ENCODE data around the gene RPS27.
"Not testable (repeated sequence)": the region's sequence is repeated elsewhere in the genome, so short reads cannot be mapped to it uniquely, and the experiment has no call there.

RPS27 gene

DNA sequence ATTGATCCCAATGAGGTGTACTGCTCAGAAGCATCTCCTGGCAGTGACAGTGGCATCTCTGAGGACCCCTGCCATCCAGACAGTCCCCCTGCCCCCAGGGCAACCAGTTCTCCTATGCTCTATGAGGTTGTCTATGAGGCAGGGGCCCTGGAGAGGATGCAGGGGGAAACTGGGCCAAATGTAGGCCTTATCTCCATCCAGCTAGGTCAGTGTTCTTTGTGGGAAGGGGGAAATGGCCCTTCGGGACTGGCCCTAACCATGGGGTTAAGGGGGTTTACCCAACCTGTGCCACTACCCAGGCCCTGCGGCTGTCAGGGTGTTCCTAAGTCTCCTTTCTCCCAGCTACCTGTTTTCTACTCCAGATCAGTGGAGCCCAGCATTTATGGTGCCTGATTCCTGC is 21.6 kb upstream of the RPS27 start:
- Mint-ChIP-seq H3K36me3 (ENCODE audit: low read depth) (peaks cover 5% of the 10 kb centered on the region), H3K4me3 (no peak overlapping the region), H3K27me3 (no peaks in the 10 kb centered on the region), H3K9me3 (no peaks in the 10 kb centered on the region), H3K27ac (peak overlapping the region; percentile 29), H3K4me1 (ENCODE audit: low read depth) (peaks cover 56% of the 10 kb centered on the region)

GRCh38 chr1:153970346-153970745 is 20.2 kb upstream of the RPS27 start:
- Mint-ChIP-seq H3K4me1 (ENCODE audit: low read depth) (peaks cover 60% of the 10 kb centered on the region), H3K4me3 (no peak overlapping the region), H3K36me3 (ENCODE audit: low read depth) (peaks cover 16% of the 10 kb centered on the region), H3K27me3 (no peaks in the 10 kb centered on the region), H3K9me3 (no peaks in the 10 kb centered on the region), H3K27ac (no peak overlapping the region)

GRCh38 chr1:153973071-153973470 is 17.5 kb upstream of the RPS27 start:
- Mint-ChIP-seq H3K36me3 (ENCODE audit: low read depth) (peaks cover 31% of the 10 kb centered on the region), H3K9me3 (no peaks in the 10 kb centered on the region), H3K27ac (no peak overlapping the region), H3K4me1 (ENCODE audit: low read depth) (peaks cover 56% of the 10 kb centered on the region), H3K27me3 (no peaks in the 10 kb centered on the region), H3K4me3 (no peak overlapping the region)

GRCh38 chr1:153973525-153973924 is 17.0 kb upstream of the RPS27 start:
- Mint-ChIP-seq H3K36me3 (ENCODE audit: low read depth) (peaks cover 31% of the 10 kb centered on the region), H3K4me1 (ENCODE audit: low read depth) (peaks cover 59% of the 10 kb centered on the region), H3K4me3 (no peak overlapping the region)

DNA sequence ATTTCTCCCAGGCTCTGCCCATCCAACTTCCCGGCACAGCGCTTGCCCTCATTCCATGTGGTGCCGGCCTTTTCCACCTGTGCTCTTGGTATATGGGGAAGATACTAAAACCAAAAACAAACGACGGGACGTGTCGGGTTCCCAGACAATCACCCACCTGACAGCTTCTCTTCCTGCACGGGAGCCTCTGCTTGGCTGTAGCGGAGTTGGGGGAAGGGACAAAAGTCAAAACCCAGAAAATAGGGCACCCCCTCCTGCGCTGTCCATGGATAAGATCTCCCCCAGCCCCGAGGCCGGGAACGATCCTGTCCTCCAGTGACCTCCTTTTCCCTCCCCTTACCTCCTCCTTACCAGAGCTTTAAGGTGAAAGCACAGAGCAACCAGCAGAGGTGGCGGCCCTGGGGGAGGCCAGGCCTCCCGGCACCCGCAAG is 13.7 kb upstream of the RPS27 start:
- Mint-ChIP-seq H3K4me3 (peak overlapping the region; percentile 98), H3K27ac (peak overlapping the region; percentile 98), H3K9me3 (no peaks in the 10 kb centered on the region), H3K4me1 (ENCODE audit: low read depth) (peaks cover 54% of the 10 kb centered on the region), H3K36me3 (ENCODE audit: low read depth) (peaks cover 31% of the 10 kb centered on the region), H3K27me3 (no peaks in the 10 kb centered on the region)

More at GRCh38 chr1:153973525-153973924, 17.0 kb upstream of the RPS27 start:
- Mint-ChIP-seq H3K27ac (no peak overlapping the region), H3K27me3 (no peaks in the 10 kb centered on the region), H3K9me3 (no peaks in the 10 kb centered on the region)

DNA sequence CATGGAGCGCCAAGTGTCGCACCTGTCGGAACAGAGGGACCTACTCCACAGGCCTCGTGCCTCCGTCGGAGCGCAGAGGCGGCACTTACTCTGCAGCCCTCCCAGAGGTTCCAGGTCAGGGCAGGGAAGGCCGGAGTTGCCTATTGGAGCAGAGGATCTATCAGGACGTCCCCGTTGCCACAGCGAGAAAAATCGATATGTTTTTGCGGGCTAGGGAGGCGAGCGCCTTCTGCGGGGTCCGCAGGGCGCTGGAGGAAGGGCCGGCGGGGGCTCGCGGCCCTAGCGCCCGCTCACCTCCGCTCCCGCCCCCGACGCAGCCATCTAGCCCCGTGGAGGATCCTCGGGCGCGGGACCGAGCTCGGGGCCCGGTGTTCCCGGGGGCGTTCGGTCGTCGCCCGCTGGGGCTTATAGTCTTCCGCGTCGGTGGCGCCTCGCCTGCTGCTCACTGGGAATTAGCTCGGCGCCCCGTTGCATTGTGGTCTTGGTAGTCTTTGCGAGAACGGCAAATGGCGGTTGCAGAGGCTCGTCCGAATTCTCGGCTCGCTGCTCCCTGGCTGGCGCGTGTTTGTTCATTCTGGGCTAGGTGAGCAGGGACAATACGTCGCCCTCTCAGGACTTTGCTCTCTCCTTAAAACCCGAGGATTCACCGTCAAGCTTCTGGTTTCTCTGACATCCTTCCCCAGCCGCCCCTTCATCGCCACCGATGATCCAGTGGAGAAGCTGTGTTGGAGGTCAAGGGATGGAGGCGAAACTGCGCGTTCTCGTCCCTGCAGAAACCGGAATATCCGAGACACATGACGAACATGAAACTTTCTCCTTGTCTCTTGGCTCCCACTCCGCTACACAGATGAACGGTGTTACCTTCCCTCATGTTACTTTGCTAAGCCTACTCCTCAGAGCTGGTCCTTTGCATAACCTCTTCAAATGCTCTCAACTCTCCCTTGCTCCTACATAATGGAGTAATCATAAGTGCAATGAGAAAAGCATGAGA is 13.0 kb upstream of the RPS27 start, which contains the start of gene JTB:
TSS of gene JTB (minus strand) at position 425 of the 991 bp plus-strand sequence. CDS start at position 3, 422 bp downstream.
- Mint-ChIP-seq H3K4me3 (peak within 1 kb of the TSS; percentile 98), H3K27me3 (no peaks in the 10 kb centered on the region), H3K36me3 (ENCODE audit: low read depth) (peaks cover 31% of the 10 kb centered on the region), H3K9me3 (no peaks in the 10 kb centered on the region), H3K4me1 (ENCODE audit: low read depth) (peaks cover 48% of the 10 kb centered on the region), H3K27ac (peak within 1 kb of the TSS; percentile 98)

- H3K9me3 Mint-ChIP-seq, result no peaks in the 10 kb centered on the region
- H3K4me3 Mint-ChIP-seq, result peak overlapping the region; percentile 98
- H3K36me3 Mint-ChIP-seq (ENCODE audit: low read depth), result peaks cover 35% of the 10 kb centered on the region
- H3K4me1 Mint-ChIP-seq (ENCODE audit: low read depth), result peaks cover 42% of the 10 kb centered on the region
- H3K27me3 Mint-ChIP-seq, result no peaks in the 10 kb centered on the region
- peak overlapping the region; percentile 98 for H3K27ac Mint-ChIP-seq
Measured at GRCh38 chr1:153978274-153978909, 12.2 kb upstream of the RPS27 start.

DNA sequence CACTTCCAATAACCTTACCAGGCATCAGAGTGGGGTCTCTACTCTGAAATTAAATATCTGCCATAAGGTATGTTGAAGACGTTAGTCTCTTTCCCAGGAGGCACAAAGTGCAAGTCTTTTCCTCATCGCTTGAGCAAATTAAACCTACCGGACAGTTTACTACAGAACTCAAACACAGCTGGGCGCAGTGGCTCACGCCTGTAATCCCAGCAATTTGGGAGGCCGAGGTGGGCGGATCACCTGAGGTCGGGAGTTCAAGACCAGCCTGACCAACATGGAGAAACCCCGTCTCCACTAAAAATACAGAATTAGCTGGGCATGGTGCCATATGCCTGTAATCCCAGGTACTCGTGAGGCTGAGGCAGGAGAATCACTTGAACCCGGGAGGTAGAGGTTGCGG is 11.5 kb upstream of the RPS27 start:
- not testable (repeated sequence) for H3K27ac Mint-ChIP-seq, H3K27me3 Mint-ChIP-seq, H3K9me3 Mint-ChIP-seq
- H3K36me3 Mint-ChIP-seq (ENCODE audit: low read depth), result peaks cover 32% of the 10 kb centered on the region
- peak overlapping the region; percentile 98 for H3K4me3 Mint-ChIP-seq
- H3K4me1 Mint-ChIP-seq (ENCODE audit: low read depth), result peaks cover 40% of the 10 kb centered on the region

DNA sequence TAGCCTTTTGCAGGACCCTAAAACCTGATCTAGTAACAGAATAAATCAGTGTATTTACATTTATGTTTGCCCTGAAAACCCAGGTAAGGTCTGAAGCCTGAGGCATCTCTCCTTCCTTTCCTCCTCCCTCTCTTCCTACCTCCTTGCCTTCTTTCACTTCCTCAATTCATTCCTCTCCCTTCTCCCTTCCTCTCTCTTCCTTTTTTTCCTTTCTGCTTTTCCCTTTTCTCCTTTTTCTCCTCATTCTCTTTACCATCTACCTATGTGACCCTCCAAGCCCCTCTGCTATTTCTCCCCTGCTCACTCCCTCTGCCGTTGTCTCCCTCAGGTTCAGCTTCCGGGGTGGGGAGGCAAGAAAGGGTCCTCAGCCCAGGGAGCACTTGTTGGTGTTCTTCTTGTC is 8.8 kb upstream of the RPS27 start:
- peaks cover 41% of the 10 kb centered on the region for H3K4me1 Mint-ChIP-seq (ENCODE audit: low read depth)

GRCh38 chr1:153984123-153984894 is 6.3 kb upstream of the RPS27 start:
- Mint-ChIP-seq H3K9me3 (no peaks in the 10 kb centered on the region), H3K36me3 (ENCODE audit: low read depth) (peaks cover 4% of the 10 kb centered on the region), H3K4me3 (peak overlapping the region; percentile 34), H3K4me1 (ENCODE audit: low read depth) (peaks cover 34% of the 10 kb centered on the region), H3K27ac (peak overlapping the region; percentile 26), H3K27me3 (no peaks in the 10 kb centered on the region)

More for the DNA sequence above, 8.8 kb upstream of the RPS27 start:
- not testable (repeated sequence) for H3K4me3 Mint-ChIP-seq; H3K36me3 Mint-ChIP-seq (ENCODE audit: low read depth); H3K27ac Mint-ChIP-seq; H3K27me3 Mint-ChIP-seq; H3K9me3 Mint-ChIP-seq

DNA sequence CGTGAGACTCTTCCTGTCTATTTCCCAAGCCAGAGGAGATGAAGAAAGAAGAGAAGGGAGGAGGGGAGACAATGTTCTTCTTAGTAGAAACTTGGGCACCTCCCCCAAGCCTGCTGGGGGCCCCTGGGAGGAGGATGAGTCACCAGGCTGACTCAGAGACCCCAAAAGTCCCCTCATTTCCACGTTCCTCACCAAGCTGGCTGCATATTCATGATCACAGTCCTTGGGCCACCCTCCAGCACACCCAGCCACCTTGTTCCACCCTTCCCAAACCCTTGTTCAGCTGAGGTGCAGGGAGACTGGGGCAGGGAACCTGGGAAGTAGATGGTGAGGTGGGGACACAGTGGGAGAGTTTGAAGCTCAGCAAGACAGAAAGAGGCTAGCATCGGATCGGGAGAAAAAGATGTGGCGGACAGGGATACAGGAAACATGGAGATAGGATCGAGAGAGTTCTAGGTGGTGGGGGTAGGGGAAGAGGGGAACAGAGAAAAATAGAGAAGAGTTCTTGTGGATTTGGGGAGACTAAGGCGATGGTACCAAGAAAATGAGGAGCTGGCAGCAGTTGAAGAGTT is 5.1 kb upstream of the RPS27 start:
- Mint-ChIP-seq H3K4me1 (ENCODE audit: low read depth) (peaks cover 42% of the 10 kb centered on the region), H3K27ac (peak overlapping the region; percentile 97), H3K27me3 (no peaks in the 10 kb centered on the region), H3K36me3 (ENCODE audit: low read depth) (peaks cover 4% of the 10 kb centered on the region), H3K4me3 (peak overlapping the region; percentile 91), H3K9me3 (no peaks in the 10 kb centered on the region)

DNA sequence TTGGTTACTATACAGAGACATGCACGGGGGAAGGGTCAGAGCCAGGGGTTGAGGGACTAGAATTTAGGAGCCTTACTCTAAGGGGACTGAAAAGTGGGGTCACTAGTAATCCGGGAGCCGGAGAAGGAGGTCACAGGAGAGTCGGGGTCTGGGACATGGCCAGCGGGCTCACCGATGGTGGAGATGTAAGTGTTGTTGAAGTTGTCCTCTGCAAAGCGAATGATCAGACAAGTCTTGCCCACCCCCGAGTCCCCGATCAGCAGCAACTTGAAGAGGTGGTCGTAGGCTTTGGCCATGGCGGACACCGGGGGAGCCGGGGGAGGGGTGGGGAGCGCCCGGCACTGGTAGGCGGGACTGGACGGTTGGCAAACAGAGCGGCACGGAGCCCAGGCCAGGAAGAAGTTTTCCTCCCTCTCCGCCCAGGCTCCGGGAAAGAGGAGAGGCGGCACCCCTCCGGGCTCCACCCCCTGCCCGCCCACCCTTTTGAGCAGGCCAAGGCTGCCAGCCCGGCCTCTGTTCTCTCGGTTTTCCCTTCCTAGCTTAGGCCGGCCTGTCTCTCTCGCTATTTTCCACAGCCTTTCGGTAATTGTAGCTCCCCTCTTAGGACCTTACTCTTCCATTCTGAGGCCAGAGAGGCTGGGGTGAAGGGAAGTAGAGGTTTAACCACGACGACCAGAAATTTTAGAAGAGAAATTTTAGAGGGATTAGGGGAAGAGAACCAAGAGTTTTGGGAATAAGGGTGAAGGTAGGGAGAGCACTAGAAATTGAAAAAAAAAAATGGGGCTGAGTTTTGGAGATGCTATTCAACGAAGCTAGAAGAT is 4.4 kb upstream of the RPS27 start, which contains the start of gene RAB13:
TSS of gene RAB13 (minus strand) at position 399 of the 821 bp plus-strand sequence. CDS start at position 296, 103 bp downstream.
- H3K36me3 Mint-ChIP-seq (ENCODE audit: low read depth), result peaks cover 10% of the 10 kb centered on the region
- H3K9me3 Mint-ChIP-seq, result no peaks in the 10 kb centered on the region
- no peaks in the 10 kb centered on the region for H3K27me3 Mint-ChIP-seq
- H3K27ac Mint-ChIP-seq, result peak within 1 kb of the TSS; percentile 97
- H3K4me3 Mint-ChIP-seq, result peak within 1 kb of the TSS; percentile 91
- H3K4me1 Mint-ChIP-seq (ENCODE audit: low read depth), result peaks cover 46% of the 10 kb centered on the region

- peak overlapping the region; percentile 84 for H3K27ac Mint-ChIP-seq
- H3K4me1 Mint-ChIP-seq (ENCODE audit: low read depth), result peaks cover 59% of the 10 kb centered on the region
- H3K36me3 Mint-ChIP-seq (ENCODE audit: low read depth), result peaks cover 24% of the 10 kb centered on the region
- H3K27me3 Mint-ChIP-seq, result no peaks in the 10 kb centered on the region
- H3K9me3 Mint-ChIP-seq, result no peaks in the 10 kb centered on the region
- H3K4me3 Mint-ChIP-seq, result peak overlapping the region; percentile 91
Measured at GRCh38 chr1:153987621-153988020, 2.9 kb upstream of the RPS27 start.
